Esophagus squamous epithelium (tissue), 4 donors: ENCODE data around the gene VSTM4.

Experiments used
- POLR2A ChIP-seq, 4 donors: fragments of 450-650 bp; IDR thresholded peaks; one replicate each; pipeline ENCODE4 v1.6.1; 2017; ENCODE audit warnings: antibody characterized with exemption in 4 of 4, mild to moderate bottlenecking in 4 of 4, moderate library complexity in 3 of 4
- TF ChIP-seq, protein P1 (sequence below), 6 experiments: fragments of 450-650 bp in 4 of 6; fragments of 200-600 bp in 2 of 6; sonication (generic) in 2 of 6; IDR thresholded peaks; one replicate each; pipeline ENCODE4 v1.5.1; 2016 to 2019; ENCODE audit warnings: antibody characterized with exemption in 6 of 6, mild to moderate bottlenecking in 4 of 6, moderate library complexity in 4 of 6

DNA sequence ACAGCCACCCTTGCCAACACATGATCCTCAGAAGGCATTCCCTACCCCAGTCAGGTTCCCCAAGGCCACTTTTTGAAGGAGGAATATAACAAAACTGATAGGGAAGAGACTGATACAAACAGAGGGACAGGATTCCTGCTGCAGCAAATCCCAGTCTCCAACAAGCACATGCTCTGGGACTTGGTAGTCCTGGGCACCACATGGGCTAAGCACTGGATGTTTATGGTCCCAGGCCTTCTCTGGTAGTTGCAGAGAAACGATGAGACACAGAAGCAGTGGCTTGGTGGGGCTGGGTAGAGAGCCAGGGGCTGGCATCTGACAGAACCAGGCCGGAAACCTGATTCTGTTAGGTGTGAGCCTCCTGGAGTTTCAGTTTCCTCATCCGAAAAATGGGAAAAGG, 3.2 kb downstream of the VSTM4 start:
- TF ChIP-seq, protein P1, sequence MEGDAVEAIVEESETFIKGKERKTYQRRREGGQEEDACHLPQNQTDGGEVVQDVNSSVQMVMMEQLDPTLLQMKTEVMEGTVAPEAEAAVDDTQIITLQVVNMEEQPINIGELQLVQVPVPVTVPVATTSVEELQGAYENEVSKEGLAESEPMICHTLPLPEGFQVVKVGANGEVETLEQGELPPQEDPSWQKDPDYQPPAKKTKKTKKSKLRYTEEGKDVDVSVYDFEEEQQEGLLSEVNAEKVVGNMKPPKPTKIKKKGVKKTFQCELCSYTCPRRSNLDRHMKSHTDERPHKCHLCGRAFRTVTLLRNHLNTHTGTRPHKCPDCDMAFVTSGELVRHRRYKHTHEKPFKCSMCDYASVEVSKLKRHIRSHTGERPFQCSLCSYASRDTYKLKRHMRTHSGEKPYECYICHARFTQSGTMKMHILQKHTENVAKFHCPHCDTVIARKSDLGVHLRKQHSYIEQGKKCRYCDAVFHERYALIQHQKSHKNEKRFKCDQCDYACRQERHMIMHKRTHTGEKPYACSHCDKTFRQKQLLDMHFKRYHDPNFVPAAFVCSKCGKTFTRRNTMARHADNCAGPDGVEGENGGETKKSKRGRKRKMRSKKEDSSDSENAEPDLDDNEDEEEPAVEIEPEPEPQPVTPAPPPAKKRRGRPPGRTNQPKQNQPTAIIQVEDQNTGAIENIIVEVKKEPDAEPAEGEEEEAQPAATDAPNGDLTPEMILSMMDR (IDR thresholded peaks at IDR 0.05) = no peak
- no peak for TF ChIP-seq POLR2A (IDR thresholded peaks at IDR 0.05)
